HG03558 (cell line): ENCODE measurements around the gene IGSF3.
"Not testable (repeated sequence)": the region's sequence is repeated elsewhere in the genome, so short reads cannot be mapped to it uniquely, and the experiment has no call there.

ENCODE experiments used
- ATAC-seq: cut with Tn5 transposase; IDR thresholded peaks from one replicate; pipeline ENCODE4 v1.9.1; 2021; ENCODE audit warnings: moderate number of reproducible peaks; ENCODE audit not compliant: unreplicated experiment; ENCODE audit errors: extremely low read depth

Gene IGSF3

DNA sequence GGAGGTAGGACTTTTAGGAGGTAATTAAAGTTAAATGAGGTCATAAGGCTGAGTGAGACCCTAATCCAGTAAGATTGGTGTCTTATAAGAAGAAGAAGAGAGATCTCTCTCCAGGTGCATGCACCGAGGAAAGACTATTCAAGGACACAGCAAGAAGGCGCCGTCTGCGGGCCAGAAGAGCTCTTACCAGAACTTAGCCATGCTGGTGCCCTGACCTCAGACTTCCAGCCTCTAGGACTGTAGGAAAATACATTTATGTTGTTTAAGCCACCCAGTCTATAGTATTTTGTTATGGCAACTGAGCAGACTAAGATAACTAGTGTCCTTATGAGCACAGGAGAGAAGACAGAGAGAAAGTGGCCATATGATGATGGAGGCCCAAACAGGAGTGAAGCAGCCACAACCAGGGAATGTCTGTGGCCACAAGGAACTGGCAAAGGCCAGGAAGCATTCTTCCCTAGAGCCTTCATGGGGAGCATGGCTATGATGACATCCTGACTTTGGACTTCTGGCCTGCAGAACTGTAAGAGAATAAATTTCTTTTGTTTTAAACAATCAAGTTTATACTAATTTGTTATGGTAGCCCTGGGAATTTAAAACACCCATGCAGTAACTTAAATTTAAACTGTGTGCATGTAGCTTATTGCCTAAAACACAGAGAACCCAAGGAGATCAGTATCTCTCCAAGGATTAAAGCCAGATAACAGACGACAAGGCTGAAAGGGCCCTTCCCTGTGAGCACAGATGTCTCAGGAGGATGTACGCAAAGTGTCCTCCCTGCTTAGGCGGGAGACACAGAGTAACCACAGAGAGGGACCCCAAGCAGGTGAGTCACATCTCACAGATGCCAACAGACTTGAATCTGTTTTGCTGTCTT is 86.8 kb downstream of the IGSF3 start:
- no peak for ATAC-seq

DNA sequence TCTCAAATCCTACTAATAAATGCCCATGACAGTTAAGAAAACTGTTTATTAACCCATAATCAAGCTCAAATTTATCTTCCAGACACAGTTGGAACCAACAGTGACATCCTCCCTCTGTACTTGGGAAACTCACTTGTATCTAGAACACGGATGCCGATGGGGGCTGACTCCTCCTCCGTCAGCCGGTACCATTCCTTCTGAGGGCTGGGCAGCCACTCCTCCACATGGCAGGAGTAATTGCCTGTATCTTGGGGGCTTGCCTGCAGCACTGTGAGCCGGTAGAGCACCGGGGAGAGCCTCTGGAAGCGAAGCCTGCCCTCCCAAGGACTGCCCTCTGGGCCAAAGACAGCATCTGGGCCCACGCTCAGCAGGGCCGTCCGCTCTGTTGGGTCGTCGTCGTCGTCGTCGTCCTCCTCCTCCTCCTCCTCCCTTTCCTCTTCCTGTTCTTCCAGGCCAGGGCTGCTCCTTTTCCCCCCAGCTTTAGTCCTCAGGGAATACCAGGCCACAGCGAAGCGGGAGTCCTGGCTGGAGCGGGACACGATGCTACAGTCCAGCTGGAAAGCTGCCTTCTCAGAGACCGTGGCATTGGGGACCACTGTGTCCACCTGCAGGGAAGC is 88.2 kb downstream of the IGSF3 start:
- ATAC-seq: no peak

GRCh38 chr1:116578581-116578980 is 89.0 kb downstream of the IGSF3 start:
- no peak for ATAC-seq

DNA sequence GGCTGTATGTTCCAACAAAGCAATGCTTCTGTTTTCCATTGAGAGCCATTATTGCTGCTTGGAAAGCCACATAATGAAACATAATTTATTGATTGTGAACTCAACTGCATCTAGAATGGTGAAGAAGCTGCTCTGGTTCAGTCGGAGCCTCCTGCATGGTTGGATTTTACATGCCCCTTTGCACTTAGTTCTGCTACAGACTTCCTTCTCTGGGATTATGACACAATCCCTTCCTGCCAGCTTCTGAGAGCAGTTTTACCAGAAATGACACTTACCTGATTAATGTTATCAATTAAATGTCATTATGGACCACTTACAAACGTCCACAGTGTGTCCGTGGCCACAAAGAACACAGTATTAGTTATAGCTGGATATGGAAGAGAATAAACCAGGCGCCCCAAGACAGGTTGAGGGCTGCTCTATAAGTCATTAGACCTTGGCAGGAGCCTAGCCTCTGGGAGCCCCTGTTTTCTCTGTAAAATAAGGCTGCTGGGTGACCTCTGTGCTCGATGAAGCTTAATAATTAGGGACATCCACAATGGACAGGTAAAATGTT is 89.7 kb downstream of the IGSF3 start:
- no peak for ATAC-seq

DNA sequence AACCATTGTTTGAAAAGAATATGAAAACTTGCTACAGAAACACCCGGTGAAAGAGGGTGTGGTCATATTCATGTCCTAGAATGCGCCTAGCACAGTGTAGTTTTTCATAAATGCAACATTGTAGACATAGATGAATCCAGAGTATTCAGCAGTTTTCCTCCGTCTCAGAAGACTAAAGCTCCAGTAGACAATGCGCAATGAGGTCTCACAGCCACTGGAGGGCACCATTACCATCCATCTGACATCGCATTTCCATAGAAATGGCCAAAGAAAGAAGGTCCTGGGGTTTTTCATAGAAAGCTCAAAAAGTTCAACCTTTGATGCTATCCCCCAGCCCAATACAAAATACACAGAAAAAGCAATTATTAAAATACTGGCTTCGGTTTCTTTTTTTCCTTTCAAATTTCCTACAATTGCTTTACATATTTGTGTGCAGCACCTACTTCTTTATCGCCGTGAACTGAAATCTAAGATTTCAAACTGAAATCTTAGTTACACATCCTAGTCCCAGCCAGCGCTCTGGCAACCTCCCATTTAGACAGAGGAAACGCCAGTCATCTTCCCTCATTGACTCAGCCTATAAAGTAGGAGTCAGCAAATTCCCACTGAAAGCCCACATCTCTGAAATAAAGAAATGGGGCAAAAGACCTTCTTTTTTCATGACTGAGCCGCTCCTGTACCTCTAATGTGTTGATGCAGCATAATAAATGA is 92.8 kb downstream of the IGSF3 start:
- ATAC-seq: no peak

GRCh38 chr1:116573431-116574095 is 94.0 kb downstream of the IGSF3 start:
- no peak for ATAC-seq

GRCh38 chr1:116572771-116573430 is 94.6 kb downstream of the IGSF3 start:
- no peak for ATAC-seq

DNA sequence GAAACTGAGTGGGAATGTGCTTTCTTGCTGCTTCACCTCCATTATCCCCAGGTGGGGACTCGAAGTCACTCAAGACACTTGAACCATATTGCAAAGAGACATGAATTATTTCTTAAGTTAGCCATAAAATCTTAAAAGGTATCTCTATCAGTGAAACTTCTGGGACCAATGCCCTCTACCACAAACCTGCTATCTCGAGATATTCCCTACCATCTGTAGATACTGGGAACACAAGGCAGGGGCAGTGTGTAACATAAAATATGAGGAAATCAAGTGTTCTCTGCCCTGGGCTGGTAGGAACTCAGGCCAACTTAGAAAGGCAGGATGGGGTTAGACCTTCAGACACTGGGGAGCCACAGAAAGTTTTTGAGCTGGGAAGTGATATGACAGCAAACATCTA is 95.4 kb downstream of the IGSF3 start:
- no peak for ATAC-seq

GRCh38 chr1:116571215-116571919 is 96.2 kb downstream of the IGSF3 start:
- no peak for ATAC-seq

- ATAC-seq: peak; percentile 25
Observed at GRCh38 chr1:116570358-116571214, 96.9 kb downstream of the IGSF3 start, which contains the start of gene CD58. Gene CD58, minus strand, starts transcription at chr1:116571026. Its CDS starts 54 bp downstream, at chr1:116570972.

DNA sequence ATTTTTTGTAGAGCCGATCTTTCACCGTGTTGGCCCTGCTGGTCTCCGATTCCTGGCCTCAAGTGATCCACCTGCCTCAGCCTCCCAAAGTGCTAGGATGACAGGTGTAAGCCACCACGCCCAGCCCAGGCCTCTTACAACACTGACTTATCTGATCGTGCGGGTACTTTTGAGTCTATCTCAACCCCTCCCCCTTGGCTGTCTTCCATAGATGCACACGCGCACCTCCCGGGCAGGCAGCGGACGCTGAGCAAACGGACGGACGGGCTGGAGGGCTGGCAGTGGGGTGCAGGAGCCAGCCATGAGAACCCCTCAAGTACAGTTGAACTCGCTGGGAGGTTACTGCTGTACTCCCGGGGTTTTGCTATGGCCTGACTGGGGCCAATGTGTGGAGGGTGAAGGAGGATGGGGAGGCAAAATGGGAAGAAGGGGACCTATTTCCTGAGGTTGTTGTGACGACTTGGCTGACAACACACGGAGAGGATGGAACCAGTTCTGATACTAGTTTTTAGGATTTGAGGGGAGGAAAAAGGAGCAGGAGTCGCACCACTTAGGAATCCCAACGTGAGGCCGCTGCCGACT is 97.7 kb downstream of the IGSF3 start:
- no peak for ATAC-seq

DNA sequence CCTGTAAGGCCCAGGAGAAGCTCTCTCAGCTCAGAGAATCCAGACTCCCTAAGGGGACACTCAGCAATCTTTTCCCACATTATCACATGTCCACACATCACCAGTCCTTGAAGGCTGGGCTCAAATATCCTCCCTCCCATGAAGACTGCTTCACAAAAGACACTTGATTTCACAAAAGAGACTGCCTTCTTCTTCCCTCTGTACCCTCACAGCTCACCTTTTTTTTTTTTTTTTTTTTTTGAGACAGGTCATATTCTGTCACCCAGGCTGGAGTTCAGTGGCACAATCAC is 98.2 kb downstream of the IGSF3 start:
- ATAC-seq: no peak

DNA sequence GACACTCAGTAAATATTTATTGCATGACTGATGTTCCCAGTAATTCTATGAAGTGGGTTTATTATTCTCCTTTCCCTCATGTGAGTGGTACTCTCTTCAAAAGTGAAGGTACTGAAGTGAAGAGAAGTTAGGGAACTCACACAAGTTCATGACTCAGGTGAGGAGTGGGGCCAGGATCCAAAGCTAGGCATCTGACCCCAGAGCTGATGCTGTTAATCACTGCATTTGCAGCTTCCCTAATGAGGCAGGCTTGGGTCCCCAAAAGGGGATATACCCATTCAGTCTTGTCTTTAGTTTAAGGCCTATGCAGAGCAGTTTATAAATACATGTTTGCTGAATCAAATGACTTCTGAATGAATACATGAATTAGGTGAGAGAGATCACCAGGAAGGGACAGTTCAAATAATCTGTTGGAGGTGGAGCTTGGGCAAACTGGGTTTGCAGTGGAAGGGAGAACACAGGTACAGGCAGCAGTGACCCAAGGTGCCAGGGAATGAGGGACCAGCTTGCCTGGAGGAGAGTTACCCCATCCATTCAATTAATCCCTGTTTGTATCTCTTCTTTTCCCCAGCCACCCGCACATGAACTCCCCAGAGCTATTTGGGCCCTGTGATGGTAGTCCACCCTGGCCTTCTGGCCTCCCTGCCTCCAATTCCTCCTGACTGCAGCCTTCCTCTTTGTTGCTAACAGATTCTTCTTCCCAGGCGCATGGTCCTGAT is 98.7 kb downstream of the IGSF3 start:
- ATAC-seq: no peak

GRCh38 chr1:116567790-116568661 is 99.5 kb downstream of the IGSF3 start:
- no peak for ATAC-seq

DNA sequence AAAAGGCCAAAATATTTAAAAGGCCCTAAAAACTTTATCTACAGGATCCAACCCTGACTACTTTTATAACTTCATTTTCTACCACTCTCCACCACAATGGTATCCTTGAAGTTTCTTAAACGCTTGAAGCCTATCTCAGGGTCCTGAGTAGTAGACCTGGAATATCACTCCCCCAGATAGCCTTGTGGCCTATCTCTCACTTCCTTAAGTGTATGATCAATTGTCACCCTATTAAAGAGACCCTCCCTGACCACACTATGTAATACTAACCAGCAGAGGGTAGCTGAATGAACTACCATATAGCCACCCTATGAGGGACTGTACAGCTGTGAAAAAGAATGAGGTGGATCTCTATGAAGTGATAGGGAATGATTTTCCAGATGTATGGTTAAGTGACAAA is 102.3 kb downstream of the IGSF3 start:
- no peak for ATAC-seq

GRCh38 chr1:116564426-116564825 is 103.1 kb downstream of the IGSF3 start:
- no peak for ATAC-seq

DNA sequence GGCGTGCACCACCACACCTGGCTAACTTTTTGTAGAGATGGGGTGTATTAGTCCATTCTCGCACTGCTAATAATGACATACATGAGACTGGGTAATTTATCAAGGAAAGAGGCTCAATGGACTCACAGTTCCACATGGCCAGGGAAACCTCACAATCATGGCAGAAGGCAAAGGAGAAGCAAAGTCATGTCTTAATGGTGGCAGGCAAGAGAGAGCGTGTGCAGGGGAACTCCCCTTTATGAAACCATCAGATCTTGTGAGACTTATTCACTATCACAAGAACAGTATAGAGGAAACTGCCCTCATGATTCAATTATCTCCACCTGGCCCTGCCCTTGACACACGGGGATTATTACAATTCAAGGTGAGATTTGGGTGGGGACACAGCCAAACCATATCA is 105.1 kb downstream of the IGSF3 start:
- not testable (repeated sequence) for ATAC-seq
